Measurements from ENCODE around the gene PLXNC1. TPM values are rescaled to one million over a fixed set of nuclear protein-coding genes. Genes with fewer than 3 reads are reported as not detected.
"Not testable (repeated sequence)": the region's sequence is repeated elsewhere in the genome, so short reads cannot be mapped to it uniquely, and the experiment has no call there.

The PLXNC1 gene
- total RNA-seq, 1 donor from 2014 or later, result 2.7 TPM

- no peak for DNase-seq (ENCODE audit: low read depth)
Observed at GRCh38 chr12:94297096-94297699, 148.8 kb downstream of the PLXNC1 start.

GRCh38 chr12:94297876-94298505 is 149.6 kb downstream of the PLXNC1 start:
- no peak for DNase-seq (ENCODE audit: low read depth)

- DNase-seq (ENCODE audit: low read depth), result no peak
Observed at GRCh38 chr12:94299846-94300245, 151.5 kb downstream of the PLXNC1 start.

- no peak for DNase-seq (ENCODE audit: low read depth)
Observed at GRCh38 chr12:94304012-94304411, 155.6 kb downstream of the PLXNC1 start.

GRCh38 chr12:94304566-94305061 is 156.2 kb downstream of the PLXNC1 start:
- DNase-seq (ENCODE audit: low read depth), result peak; percentile 7

- DNase-seq (ENCODE audit: low read depth), result no peak
Observed at GRCh38 chr12:94305130-94305957, 157.0 kb downstream of the PLXNC1 start.

- no peak for DNase-seq (ENCODE audit: low read depth)
Observed at GRCh38 chr12:94308612-94309011, 160.2 kb downstream of the PLXNC1 start.

- no peak for DNase-seq (ENCODE audit: low read depth)
Observed at GRCh38 chr12:94309373-94309772, 161.0 kb downstream of the PLXNC1 start.

- DNase-seq (ENCODE audit: low read depth), result no peak
Observed at GRCh38 chr12:94312378-94312777, 164.0 kb downstream of the PLXNC1 start.

- DNase-seq (ENCODE audit: low read depth), result not testable (repeated sequence)
Observed at GRCh38 chr12:94316600-94316999, 168.2 kb downstream of the PLXNC1 start.

GRCh38 chr12:94318181-94318580 is 169.8 kb downstream of the PLXNC1 start:
- no peak for DNase-seq (ENCODE audit: low read depth)

- no peak for DNase-seq (ENCODE audit: low read depth)
Observed at GRCh38 chr12:94320109-94320508, 171.7 kb downstream of the PLXNC1 start.

- DNase-seq (ENCODE audit: low read depth), result no peak
Observed at GRCh38 chr12:94322346-94322745, 174.0 kb downstream of the PLXNC1 start.

- DNase-seq (ENCODE audit: low read depth), result no peak
Observed at GRCh38 chr12:94326234-94326633, 177.9 kb downstream of the PLXNC1 start.

- peak; percentile 87 for DNase-seq (ENCODE audit: low read depth)
Observed at GRCh38 chr12:94326727-94327126, 178.3 kb downstream of the PLXNC1 start.

GRCh38 chr12:94327809-94328208 is 179.4 kb downstream of the PLXNC1 start:
- no peak for DNase-seq (ENCODE audit: low read depth)

GRCh38 chr12:94329366-94329765 is 181.0 kb downstream of the PLXNC1 start:
- peak; percentile 11 for DNase-seq (ENCODE audit: low read depth)

- no peak for DNase-seq (ENCODE audit: low read depth)
Observed at GRCh38 chr12:94333396-94333795, 185.0 kb downstream of the PLXNC1 start.

GRCh38 chr12:94336211-94336925 is 188.0 kb downstream of the PLXNC1 start:
- no peak for DNase-seq (ENCODE audit: low read depth)

GRCh38 chr12:94338006-94338794 is 189.8 kb downstream of the PLXNC1 start:
- no peak for DNase-seq (ENCODE audit: low read depth)

GRCh38 chr12:94340573-94340972 is 192.2 kb downstream of the PLXNC1 start:
- no peak for DNase-seq (ENCODE audit: low read depth)
